SK-N-MC (cell line): ENCODE data around the gene NOTCH2NLA.
"Not testable (repeated sequence)": the region's sequence is repeated elsewhere in the genome, so short reads cannot be mapped to it uniquely, and the experiment has no call there.

Experiments used
- EZH2 ChIP-seq: fragments of 200-600 bp; sonication (generic); IDR thresholded peaks from one replicate; pipeline ENCODE4 v1.6.1; 2017; ENCODE audit warnings: antibody characterized with exemption
- FOXP2 ChIP-seq: optimal IDR thresholded peaks from 2 replicates; pipeline ENCODE3; 2011; ENCODE audit warnings: mild to moderate bottlenecking, moderate library complexity; ENCODE audit not compliant: insufficient read depth; ENCODE audit errors: extremely low read length, control extremely low read depth
- POLR2AphosphoS5 ChIP-seq: IDR thresholded peaks from 2 replicates; pipeline ENCODE4 v1.6.1; 2012; ENCODE audit warnings: mild to moderate bottlenecking, low read depth, low read length, borderline replicate concordance

GRCh38 chr1:146270129-146270528 lies 41.3 kb upstream of the NOTCH2NLA start:
- TF ChIP-seq POLR2AphosphoS5, EZH2, FOXP2: not testable (repeated sequence)
